Choroid plexus epithelial cell (primary cell): Measurements from ENCODE around the gene PLA2G6.

Experiments used
- DNase-seq: peaks from one replicate; pipeline ENCODE4 v3.0.0-alpha.2; 2010; ENCODE audit warnings: low read depth
- H3K4me3 ChIP-seq: 2 replicates; pipeline ENCODE4 v1.5.1; 2011; ENCODE audit warnings: low read depth, mild to moderate bottlenecking, control low read depth, low read length, moderate library complexity
- CTCF ChIP-seq: conservative IDR thresholded peaks from 2 replicates; pipeline ENCODE4 v1.5.1; 2011; ENCODE audit warnings: low read depth, mild to moderate bottlenecking, control low read depth, inconsistent platforms, low read length, moderate library complexity

Gene PLA2G6

GRCh38 chr22:38108561-38109319, 72.9 kb downstream of the PLA2G6 start:
- H3K4me3 ChIP-seq = no peak overlapping the region
- no peak for TF ChIP-seq CTCF
- DNase-seq = no peak

GRCh38 chr22:38107692-38108515, 73.7 kb downstream of the PLA2G6 start:
- H3K4me3 ChIP-seq = no peak overlapping the region
- TF ChIP-seq CTCF = no peak
- no peak for DNase-seq

- no peak overlapping the region for H3K4me3 ChIP-seq
- TF ChIP-seq CTCF = no peak
- DNase-seq = no peak
These were observed 74.6 kb downstream of the PLA2G6 start for GRCh38 chr22:38106814-38107578.

GRCh38 chr22:38104084-38104483, 77.5 kb downstream of the PLA2G6 start:
- DNase-seq = peak; percentile 49
- peak; percentile 68 for TF ChIP-seq CTCF
- H3K4me3 ChIP-seq = no peak overlapping the region

GRCh38 chr22:38103641-38104040, 78.0 kb downstream of the PLA2G6 start:
- no peak for TF ChIP-seq CTCF
- H3K4me3 ChIP-seq = no peak overlapping the region
- no peak for DNase-seq

- DNase-seq = no peak
- TF ChIP-seq CTCF = no peak
- H3K4me3 ChIP-seq = no peak overlapping the region
These were observed 83.0 kb downstream of the PLA2G6 start for GRCh38 chr22:38098410-38099249.
